GM19238 (cell line): ENCODE measurements around the gene SLMAP.

Experiments
- DNase-seq: peaks from one replicate; pipeline ENCODE4 v3.0.0; 2011; ENCODE audit warnings: low spot score; ENCODE audit not compliant: insufficient read length

SLMAP gene

DNA sequence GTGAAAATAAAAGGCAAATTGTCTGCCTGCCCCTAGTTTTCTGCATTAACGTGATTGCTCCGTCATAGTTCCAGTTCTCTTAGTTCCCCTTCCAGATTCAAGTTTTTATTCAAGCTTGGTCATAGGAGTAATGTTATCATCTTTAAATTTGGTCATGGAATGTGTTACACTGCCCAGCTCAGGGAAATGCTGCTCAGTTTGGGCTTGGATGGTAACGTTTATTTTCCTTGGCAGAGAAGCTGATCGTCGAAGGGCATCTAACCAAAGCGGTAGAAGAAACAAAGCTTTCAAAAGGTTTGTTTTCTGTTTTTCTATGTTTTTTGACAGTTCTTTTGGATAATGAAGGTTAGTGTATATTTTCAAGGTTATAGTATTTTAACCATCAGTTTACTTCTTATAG is 133.7 kb downstream of the SLMAP start:
- no peak for DNase-seq

DNA sequence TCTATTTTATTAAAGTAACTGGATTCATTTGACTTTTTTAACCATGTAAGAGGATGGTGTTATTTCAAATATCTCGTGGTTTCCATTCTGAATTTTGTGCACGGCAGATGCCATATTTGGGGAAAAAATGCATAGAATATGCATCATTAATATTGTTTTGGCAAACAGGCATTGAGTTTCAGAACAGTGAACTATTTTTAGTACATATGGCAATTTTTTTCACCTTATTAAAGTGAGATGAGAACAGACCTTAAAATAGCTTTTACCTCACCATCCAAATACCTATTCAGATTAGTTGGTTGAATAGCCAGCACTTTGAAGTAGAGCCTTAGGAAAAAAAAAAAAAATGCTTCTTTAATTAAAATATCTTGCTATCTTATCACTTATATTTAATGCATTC is 134.8 kb downstream of the SLMAP start:
- DNase-seq: no peak

GRCh38 chr3:57892423-57892822 is 136.3 kb downstream of the SLMAP start:
- no peak for DNase-seq

- no peak for DNase-seq
Observed at GRCh38 chr3:57893156-57893555, 137.0 kb downstream of the SLMAP start.

GRCh38 chr3:57893668-57894067 is 137.6 kb downstream of the SLMAP start:
- no peak for DNase-seq

GRCh38 chr3:57896031-57896430 is 139.9 kb downstream of the SLMAP start:
- DNase-seq: no peak

DNA sequence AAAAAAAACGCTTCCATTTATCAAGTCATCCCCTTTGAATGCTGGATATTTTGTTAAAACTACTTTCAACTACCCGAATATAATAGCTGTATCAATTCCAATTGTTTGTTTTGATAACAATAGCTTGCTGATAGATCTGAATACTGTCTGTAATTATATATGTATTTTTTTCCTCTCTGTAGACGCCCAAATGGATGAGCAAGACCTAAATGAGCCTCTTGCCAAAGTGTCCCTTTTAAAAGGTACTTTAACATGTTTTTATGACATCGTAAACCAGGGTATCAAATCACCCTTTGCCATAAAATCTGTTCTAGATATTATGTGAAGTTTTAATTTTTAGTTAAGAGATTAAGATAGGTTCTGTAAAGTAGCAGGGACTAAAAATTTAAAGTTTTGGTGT is 140.6 kb downstream of the SLMAP start:
- no peak for DNase-seq

DNA sequence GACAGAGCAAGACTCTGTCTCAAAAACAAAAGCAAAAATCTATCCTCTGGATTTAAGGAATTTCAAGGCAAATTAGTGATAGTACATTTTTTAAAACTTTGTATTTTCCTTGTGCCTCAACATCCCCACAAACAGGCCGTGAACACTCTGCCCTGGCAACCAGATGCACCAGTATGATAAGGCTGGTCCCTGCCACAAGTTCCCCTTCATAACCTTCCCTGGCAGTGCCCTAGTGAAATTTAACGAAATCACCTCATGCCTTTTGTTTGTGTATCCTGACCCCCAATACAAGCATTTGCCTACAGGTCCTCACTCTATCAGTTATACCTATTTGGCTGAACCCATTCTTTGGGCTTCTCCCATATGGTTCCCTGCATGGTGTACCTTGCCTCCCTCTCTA is 144.7 kb downstream of the SLMAP start:
- DNase-seq: no peak

GRCh38 chr3:57903124-57903890 is 147.2 kb downstream of the SLMAP start:
- no peak for DNase-seq

- DNase-seq: no peak
Observed at GRCh38 chr3:57910990-57911389, 154.9 kb downstream of the SLMAP start.

DNA sequence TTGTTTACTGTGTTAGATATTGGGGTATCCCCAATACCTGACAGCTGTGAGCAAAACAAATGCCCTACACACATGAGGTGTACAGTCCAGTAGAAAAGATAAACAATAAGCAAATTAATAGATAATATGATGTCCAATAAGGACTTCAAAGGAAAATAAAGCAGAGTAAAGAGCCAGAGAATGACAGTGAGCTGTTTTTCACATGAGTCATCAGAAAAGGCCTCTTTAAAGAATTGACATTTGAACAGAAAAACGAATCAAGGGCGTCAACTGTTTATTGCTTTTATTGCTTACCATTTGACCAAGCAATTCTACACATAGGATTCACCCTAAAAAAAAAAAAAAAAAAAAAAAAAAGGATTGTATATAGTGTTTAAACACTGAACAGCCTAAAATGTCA is 155.5 kb downstream of the SLMAP start:
- no peak for DNase-seq

- DNase-seq: no peak
Observed at GRCh38 chr3:57917601-57918000, 161.5 kb downstream of the SLMAP start.

DNA sequence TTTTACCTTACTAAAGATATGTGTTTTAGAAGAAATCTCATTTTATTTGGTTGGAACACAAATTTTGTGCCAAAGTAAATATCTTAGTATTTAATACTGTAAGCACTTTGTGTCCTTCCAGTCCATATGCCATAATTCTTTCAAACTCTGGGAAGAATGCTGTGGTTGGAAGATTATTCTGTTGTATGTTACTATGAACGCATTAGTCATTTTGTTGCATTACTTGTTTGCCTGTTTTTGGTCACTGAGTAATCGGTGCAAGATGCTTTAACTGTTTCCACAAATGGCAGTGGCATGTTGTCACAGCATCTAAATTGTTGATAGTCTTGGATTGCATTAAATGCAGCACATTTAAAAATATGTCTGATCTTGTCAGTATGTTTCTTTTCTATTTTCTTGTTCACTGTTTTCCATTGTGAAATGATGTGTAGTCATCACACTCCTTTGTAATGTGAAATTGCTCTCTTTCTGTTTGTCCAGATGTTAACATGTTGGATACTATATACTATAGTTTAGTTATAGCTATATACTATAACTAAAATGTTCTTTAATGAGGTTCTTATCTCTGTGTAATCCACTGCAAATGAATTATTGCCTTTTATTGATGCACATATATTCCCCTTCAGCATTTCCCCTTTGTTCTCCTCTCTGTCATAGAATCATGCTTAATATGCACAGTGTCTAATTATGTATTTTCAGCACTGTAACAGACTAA is 162.2 kb downstream of the SLMAP start:
- no peak for DNase-seq

GRCh38 chr3:57919987-57920386 is 163.9 kb downstream of the SLMAP start:
- DNase-seq: no peak

DNA sequence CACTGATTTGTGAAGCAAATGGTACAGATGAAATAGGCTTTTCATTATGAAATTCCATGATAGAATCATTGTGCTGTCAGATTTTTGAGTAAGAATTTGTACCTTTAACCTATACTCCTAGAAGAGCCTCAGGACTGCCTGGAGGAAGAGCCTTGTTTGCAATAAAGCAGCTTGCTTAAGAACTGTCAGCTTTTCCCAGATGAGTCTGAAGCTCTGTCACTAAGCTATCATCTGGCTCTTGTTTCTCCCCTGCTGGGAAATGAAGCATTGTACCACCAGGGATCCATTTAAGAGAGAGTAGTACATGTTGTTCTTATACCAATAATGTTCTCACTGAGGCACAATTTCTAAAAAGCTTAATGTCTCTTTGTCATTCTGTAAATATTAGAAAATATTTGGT is 167.0 kb downstream of the SLMAP start:
- DNase-seq: no peak

DNA sequence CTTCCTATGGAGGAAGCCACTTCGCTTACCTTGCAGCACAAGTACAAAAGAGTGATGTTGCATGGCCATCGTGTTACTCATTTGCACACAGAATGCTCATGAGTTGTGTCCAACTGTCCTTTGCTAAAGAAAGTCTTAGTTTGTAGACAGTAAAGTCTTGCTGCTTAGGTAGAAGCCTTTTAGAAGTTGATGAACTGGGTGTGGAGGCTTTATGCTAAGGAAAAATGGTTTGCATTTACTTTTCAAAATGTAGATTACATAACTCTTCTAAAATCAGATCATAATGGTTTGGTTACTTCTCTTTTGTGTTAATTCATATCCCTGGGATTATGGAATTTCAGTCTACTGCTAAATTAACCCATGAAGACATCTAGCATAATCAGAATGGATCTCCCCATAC is 167.6 kb downstream of the SLMAP start:
- DNase-seq: no peak

GRCh38 chr3:57927166-57927565 is 171.1 kb downstream of the SLMAP start:
- DNase-seq: no peak

DNA sequence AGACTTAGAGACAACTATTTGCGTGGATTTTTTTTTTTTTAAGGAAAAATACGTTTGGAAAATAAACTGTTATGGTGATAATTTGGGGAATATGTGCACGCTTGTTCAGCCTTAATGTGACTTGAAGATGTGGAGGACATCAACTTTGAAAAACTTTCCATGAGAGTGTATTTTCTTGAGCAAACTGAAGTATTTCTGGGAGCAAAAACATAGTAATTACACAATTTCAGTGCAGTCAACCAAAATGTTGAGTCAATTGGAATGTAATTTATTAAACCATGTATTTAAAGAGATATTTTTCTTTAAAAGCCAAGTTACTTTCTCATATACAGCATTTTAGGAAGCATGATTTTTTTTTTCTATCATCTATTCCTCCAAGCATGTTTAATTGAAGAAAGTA is 171.8 kb downstream of the SLMAP start:
- no peak for DNase-seq

DNA sequence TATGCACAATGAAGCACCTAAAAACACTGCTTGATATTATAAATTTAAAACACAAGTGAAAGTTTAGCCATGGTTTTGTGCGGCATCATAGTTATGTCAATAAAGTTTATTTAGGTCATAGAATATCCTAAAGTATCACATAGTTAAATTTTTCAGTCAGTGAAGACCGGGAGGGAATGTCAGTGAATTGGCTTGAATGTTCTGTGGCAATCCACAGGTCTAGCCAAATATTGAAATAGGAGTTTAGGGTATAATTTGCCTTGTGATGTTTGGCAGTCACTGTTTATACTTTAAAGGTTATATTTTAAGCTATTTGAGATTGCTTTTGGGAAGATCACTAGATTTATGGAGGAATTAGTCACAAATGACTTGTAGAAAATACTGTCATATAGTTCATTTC is 172.4 kb downstream of the SLMAP start:
- DNase-seq: no peak

- DNase-seq: no peak
Observed at GRCh38 chr3:57929988-57930387, 173.9 kb downstream of the SLMAP start.

- DNase-seq: no peak
Observed at GRCh38 chr3:57933602-57934001, 177.5 kb downstream of the SLMAP start.

DNA sequence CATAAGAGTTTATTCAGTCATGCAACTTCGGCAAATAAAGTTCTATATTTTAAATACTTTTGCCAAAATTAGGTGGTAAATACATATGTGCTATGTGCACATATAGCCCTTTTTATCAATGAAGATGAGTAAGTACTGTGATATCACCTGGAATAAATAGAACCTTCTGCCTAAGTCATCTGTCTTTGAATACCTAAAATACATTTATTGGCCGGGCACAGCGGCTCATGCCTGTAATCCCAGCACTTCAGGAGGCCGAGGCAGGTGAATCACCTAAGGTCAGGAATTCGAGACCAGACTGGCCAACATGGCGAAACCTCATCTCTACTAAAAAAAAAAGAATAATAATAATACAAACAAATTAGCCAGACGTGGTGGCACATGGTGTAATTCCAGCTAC is 178.3 kb downstream of the SLMAP start:
- DNase-seq: no peak

DNA sequence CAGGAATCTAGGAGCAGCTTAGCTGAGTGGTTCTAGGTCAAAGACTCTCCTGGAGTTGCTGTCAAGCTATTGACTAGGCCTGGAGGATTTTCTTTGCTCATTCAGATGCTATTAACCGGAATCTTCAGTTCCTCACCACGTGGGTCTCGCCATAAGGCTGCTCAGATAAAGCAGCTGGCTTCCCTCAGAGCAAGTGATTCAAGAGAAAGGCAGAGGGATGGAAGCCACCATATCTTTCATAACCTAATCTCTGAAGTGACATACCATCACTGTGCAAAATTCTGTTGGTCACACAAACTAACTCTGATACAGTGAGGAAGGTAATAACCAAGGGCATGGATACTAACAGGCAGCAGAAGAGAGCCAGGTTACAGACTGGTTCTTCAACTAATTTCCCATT is 179.4 kb downstream of the SLMAP start:
- no peak for DNase-seq
